ENCODE measurements around the gene HOXD10.

- TF ChIP-seq CTCF (IDR thresholded peaks at IDR 0.05): no peak
- TF ChIP-seq SIN3A (IDR thresholded peaks at IDR 0.05; ENCODE audit: borderline replicate concordance, insufficient read depth, low read depth, low read length): no peak
- no peak for TF ChIP-seq POLR2AphosphoS5 (IDR thresholded peaks at IDR 0.05; ENCODE audit: low read depth, low read length)
Observed at GRCh38 chr2:176102309-176102866, 14.2 kb upstream of the HOXD10 start.

All from Panc1 (cell line).